HG03025 (cell line): ENCODE results near the gene FANCC.

Experiments
- ATAC-seq: cut with Tn5 transposase; IDR thresholded peaks from one replicate; pipeline ENCODE4 v1.9.1; 2021; ENCODE audit warnings: mild to moderate bottlenecking, moderate library complexity; ENCODE audit not compliant: unreplicated experiment, low FRiP score

FANCC gene

GRCh38 chr9:95129476-95130291, 187.8 kb downstream of the FANCC start:
- ATAC-seq = no peak

GRCh38 chr9:95128177-95128524, 189.4 kb downstream of the FANCC start:
- no peak for ATAC-seq

- no peak for ATAC-seq
Observed at GRCh38 chr9:95127249-95128176, 190.0 kb downstream of the FANCC start.

- no peak for ATAC-seq
Observed at GRCh38 chr9:95126739-95127138, 190.8 kb downstream of the FANCC start.

GRCh38 chr9:95125652-95126051, 191.9 kb downstream of the FANCC start:
- no peak for ATAC-seq

- ATAC-seq = no peak
Observed at GRCh38 chr9:95124582-95125367, 192.7 kb downstream of the FANCC start.

- ATAC-seq = no peak
Observed at GRCh38 chr9:95120781-95121370, 196.6 kb downstream of the FANCC start.

GRCh38 chr9:95118596-95118995, 198.9 kb downstream of the FANCC start:
- no peak for ATAC-seq

- ATAC-seq = no peak
Observed at GRCh38 chr9:95116808-95117204, 200.7 kb downstream of the FANCC start.

GRCh38 chr9:95116002-95116807, 201.3 kb downstream of the FANCC start:
- ATAC-seq = no peak

GRCh38 chr9:95115104-95115503, 202.4 kb downstream of the FANCC start:
- ATAC-seq = no peak

GRCh38 chr9:95112436-95113280, 204.9 kb downstream of the FANCC start:
- ATAC-seq = no peak

- ATAC-seq = no peak
Observed at GRCh38 chr9:95111716-95112115, 205.8 kb downstream of the FANCC start.

- no peak for ATAC-seq
Observed at GRCh38 chr9:95110921-95111525, 206.5 kb downstream of the FANCC start.

GRCh38 chr9:95109456-95109855, 208.1 kb downstream of the FANCC start:
- no peak for ATAC-seq

- ATAC-seq = no peak
Observed at GRCh38 chr9:95108777-95109176, 208.7 kb downstream of the FANCC start.

- no peak for ATAC-seq
Observed at GRCh38 chr9:95107976-95108375, 209.5 kb downstream of the FANCC start.

- ATAC-seq = no peak
Observed at GRCh38 chr9:95107001-95107749, 210.3 kb downstream of the FANCC start.
